Hematopoietic multipotent progenitor cell treated with erythropoietin and hydrocortisone succinate and interleukin-3 and kit ligand, for 17 days (in vitro differentiated cells): ENCODE measurements around the gene CMC4.

Source experiments
- DNase-seq: peaks from one replicate; pipeline ENCODE4 v3.0.0-alpha.2; 2015; ENCODE audit warnings: low spot score

The CMC4 gene

DNA sequence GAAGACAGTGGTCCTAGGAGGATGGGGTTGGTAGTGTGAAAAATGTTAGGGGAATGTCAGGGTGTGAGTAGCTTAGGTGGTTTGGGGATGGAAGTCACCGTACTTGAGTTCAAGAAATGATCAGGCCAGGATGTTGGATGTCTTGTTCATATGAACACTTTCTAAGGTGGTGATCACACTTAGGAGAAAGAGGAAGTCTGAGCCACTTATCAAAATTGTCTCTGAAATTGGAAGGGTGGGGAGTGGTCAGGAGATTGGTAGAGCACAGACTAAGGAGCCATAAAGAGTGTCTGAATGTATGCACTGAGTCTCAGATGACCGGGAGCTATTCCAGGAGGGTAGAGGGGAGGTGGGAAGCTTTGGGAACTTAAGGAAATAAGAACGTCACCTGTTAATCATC, 17.3 kb downstream of the CMC4 start:
- no peak for DNase-seq

DNA sequence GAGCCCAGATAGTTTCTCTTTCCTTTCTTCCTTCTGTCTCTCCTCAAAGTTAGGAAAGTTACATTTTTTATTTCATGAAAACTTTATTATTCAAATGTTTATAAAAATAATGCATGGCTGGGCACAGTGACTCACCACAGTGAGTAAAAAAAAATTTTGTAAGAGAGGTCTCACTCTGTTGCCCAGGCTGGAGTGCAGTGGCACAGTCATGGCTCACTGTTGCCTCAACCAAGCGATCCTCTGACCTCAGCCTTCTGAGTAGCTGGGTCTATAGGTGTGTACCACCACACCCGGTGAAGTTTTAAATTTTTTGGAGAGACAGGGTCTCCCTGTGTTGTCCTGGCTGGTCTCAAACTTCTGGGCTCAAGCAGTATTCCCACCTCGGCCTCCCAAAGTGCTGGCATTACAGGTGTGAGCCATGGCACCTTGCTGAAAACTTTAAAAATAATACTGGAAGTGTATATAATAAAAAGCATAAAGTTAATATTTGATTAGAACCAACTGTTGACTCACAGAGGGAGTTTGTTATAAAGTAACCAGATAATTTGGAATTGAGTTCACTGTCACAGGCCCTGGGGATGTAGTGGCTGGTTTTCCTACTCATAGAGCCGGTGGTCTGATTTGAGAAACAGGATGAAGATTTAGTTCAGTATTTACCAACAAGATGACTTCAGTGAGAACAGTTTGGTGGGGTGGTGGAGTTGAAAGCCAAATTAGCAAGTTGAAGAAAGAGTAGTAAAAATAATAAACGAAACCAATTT, 18.0 kb downstream of the CMC4 start:
- no peak for DNase-seq

DNA sequence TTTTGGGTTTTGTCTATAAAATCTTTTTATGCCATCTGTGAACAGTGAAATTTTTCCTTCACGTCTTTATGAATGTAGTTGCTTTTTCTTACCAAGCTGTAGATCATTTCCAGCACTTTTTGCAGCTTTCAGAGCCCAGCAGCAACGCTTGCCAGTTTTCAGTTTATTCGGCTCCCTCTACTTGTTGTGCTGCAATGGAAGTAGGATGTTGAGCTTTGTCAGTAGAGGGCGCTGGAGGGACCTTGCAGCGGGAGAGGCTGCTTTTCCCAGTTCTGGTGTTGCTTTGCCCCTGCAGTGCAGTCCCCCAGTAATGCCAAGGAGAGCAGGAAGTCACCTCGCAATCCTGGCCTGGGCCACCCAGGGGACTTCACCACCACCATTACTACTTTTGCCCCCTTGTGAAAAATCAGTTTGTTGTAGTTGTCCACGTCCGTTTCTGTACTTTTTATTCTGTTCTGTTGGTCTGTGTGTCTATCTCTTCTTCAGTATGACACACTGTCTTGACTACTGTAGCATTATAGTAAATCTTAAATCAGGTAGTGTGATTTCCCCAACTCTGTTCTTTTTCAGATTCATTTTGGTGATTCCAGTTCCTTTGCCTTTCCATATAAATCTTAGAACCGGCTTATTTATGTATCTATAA, 21.8 kb downstream of the CMC4 start:
- peak; percentile 68 for DNase-seq

DNA sequence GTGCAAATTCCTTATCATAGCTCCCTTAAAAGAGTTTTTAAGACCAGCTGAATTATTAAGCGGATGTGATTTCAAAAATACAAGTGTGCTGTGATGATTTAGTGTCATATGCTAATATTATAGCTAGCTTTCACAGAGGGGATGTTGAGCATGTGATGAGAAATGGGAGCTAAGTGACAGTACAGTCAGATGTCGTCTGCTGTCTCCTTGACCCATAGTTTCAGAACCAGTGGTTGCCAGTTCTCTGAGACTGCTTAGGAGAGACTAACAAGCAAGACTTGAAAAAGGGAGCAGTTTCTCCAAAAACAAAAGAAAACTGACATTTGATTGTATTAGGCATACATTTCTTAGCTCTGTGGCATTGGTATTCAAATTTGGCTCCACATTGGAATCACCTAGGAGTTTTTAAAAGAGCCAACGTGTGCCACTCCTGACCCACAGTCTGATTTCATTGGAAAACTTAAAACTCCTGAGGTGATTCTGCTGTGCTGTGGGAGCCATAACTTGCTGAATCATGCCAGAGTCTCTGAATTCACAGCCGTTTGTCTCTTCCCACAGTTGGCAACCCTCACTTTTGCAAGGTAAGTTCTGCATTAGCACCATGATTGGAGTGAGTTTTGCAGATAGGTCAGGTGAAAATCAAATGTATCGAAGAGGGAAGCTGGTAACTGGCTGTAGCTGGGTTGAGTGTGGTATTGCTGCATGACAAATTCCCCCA, 24.0 kb downstream of the CMC4 start:
- no peak for DNase-seq

DNA sequence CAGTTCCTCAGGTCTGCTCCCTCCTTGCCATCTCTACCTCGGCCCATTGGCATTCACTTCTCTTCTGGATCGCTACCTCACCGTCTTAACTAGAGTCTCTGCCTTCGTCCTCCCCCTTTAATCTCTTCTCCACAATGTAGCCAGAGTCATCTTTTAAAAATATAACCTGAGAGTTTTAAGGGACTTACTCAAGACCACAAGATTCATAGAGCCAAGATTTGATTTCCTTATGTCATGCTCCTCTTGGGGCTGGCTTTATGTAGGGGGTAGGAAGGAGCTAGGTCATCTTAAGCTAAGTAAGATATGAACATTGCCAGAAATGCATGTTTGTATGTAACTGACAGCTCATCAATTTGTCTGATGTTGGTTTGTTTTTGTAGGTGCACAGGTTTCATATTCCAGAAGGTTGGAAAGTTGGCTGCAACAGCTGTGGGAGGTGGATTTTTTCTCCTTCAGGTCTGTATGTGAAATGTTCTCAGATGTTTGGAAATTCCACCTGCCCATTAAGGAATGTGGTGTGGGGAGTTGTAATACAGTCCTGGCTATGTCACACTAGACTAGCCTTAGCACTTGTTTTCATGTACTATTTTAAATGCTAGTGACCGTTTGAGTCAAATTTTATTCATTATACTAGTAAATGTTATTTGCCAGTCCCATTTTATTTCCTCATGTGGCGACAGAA, 24.7 kb downstream of the CMC4 start:
- DNase-seq = no peak

DNA sequence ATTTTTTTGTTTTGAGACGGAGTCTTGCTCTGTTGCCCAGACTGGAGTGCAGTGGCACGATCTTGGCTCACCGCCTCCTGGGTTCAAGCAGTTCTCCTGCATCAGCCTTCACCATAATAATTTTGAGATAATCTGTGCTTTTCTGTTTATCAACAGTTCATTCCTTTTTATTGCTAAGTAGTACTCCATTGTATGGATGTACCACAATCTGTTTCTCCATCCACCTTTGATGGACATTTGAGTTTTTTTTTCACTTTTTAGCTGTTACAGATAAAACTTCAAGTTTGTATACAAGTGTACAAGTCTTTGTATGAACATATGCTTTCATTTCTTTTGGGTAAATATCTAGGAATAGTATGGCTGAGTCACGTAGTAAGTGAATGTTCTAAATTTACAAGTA, 35.2 kb downstream of the CMC4 start:
- DNase-seq = no peak

DNA sequence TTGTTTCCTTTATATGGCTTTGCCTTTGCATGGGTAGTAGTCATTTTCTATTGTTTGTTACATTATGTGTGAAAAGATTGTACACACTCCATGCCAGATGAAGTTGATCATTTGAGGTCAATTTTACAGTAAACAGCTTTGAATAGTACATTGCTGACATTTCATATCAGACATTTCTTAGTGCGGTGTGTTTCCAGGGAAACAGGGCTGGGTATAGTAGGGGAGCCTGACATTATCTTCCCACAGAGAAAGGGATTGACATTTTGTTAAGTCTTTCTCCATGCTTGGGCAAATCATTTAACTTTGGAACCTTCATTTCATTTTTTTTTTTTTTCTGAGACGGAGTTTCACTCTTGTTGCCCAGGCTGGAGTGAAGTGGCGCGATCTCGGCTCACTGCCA, 39.3 kb downstream of the CMC4 start:
- no peak for DNase-seq

DNA sequence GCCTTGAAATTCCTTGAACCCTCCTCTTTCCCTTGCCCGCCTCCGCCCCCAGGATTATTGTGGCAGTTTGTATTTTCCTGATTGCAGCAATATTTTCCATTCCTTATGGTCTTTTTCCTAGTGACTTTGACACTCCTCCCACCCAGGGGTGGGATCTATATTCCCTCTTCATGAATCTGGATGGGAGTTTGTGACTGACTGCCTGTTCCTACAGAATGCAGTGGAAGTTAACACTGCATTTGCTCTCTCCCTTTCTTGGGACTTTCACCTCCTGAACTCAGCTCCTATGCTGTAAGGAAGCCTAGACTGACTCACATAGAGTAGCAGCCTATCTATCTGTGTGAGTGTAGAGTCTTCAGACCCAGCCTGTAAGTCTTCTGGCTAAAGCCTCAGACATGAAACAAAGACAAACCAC, 42.1 kb downstream of the CMC4 start:
- DNase-seq = no peak

DNA sequence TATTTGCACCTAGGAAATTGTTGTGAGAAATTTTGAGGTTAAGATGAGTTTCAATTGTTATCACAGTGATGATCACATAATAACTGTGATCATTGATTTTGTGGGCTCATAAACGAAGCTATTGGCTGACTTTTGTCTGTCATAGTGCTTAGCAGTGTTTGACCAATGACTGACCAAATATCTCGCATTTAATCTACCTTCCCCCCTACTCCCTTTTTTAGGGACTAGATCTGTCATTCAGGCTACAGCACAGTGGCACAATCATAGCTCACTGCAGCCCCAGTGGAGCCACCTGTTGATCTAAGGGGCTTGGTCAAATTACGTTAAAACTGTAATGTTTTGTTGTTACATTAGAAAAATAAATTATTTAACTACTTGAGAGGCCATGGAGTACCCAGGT, 42.8 kb downstream of the CMC4 start:
- peak; percentile 6 for DNase-seq

DNA sequence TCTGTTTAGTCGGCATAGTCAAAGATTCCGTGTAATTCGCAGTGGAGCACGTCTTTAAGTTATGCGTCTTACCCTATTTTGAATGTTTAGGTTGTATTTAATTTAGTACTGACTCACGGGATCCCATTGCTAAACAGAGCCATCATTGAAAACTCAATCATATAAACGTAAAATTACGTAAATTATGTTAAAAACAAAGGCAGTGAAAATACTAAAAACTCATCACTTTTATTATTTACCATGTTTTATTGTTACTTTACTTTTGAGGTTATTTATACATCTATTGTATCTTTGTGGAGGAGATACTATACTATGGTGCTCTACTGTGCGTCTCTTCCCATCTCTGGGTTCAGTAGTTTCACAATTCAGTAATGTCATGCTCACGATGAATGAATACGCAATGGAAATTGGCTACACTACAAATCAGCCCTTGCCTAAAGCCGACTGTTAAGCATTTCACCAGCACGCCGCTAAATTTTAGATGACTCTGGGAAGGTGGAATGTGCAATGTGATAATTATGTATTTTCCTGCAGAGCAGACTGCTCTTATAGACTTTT, 43.3 kb downstream of the CMC4 start:
- DNase-seq = peak; percentile 56

DNA sequence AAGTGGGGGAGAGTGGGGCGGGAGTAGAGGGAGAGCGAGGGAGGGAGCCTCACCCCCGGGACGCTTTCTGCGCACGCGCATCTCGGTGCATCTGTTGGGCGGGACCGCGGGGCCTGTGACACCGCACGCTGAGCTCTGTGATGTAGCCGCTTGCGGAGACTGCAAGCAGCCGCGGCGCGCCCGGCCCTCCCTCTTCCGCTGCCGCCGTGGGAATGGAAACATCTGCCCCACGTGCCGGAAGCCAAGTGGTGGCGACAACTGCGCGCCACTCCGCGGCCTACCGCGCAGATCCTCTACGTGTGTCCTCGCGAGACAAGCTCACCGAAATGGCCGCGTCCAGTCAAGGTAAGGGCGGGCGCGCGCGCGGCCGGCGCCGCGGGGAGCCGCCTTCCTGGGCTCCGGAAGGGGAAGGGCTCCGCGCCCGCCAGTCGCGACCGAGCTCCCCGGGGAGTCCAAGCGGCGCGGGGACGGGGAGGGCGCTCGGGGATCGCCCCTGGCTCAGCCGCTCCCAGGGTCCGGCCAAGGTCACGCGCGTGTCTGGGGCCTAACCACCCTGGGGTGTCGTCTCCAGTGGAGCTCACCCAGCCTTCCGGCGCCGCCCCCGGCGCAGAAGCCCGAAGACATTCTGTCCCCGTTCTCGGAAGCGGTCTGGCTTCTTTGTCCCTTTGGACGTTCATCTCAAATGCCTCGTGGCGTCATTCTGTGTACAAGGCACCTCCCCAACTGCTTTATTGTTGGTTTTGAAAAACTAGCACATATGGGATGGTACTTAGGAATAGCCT, 44.0 kb downstream of the CMC4 start, which contains the start of gene FUNDC2:
Gene FUNDC2, plus strand, starts transcription at position 118 of the 782 bp plus-strand sequence. Its CDS starts 95 bp downstream, at position 213.
- DNase-seq = peak; percentile 95

DNA sequence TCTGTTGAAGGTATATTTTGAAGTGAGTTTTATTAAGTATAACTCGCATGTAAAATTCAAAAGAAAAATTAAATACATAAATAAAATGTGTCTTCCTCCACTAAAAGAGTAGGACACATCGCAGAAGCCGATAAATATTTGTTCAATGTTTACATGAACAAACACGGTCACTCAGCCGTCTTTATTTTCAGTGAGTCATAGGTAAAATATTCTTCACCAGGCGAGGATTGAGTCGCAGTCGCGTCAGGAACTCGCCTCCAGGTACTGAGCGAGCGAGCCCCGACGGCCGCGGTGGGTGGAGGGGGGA, 44.6 kb downstream of the CMC4 start:
- no peak for DNase-seq

DNA sequence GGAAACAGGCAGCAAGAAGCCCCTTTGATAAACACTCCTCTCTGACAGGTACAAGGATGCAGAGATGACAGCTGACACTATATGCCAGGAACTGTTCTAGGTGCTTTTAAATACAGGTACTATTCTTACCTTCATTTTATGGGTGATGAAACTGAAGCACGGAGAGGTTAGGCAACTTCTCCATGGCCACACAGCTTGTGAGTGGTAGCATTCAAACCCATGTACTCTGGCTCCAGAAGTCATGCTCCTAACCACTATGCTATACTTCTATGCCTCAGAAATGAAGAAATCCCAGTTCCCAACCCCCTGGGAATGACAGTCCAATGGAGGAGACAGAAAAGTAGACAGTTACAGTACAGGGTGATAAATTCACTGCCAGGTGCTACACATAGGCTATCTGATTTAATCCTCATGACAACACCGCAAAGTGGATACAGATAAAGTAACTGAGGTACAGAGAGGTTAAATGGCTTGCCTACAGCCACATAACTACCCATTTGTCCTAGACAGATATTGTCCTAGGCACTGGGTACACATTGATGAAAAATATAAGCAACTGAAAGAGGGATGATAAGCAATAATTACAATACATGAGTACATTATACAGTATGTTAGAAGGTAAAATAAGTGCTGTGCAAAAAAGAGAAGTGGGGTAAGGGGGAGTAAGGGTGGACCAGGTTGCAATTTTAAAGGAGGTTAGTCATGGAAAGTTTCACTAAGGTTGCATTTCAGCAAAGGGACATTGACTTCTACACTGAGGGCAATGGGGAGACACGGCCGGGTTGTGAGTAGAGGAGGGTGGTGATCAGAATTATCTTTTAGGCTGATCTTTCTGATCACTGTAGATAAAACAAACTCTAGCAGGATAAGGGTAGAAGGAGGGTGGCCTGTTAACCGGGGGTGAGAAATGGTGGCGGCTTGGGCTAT, 46.8 kb downstream of the CMC4 start:
- no peak for DNase-seq

DNA sequence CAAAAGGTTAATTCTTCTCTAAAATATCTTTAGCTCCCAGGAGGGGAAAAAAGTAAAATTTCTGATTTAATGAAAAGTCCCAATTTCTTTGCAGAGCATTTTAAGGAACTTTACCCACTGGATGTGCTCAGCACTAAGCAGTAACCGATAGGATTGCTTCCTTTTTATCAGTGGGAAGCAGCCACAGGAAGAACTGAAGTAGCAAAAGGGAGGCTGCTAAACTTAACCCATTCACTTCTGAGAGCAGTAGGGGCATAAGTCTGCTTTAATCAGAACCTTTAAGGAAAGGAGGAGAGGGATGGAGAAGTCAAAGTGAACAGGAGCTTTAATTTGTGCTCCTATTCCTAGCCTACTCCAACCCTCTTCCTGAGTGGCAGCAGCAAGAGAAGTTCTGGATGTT, 48.4 kb downstream of the CMC4 start, which contains the start of gene F8:
Gene F8, minus strand, starts transcription at position 139 of the 400 bp plus-strand sequence. CDS start 171 bp downstream, outside the sequence.
- DNase-seq = no peak

DNA sequence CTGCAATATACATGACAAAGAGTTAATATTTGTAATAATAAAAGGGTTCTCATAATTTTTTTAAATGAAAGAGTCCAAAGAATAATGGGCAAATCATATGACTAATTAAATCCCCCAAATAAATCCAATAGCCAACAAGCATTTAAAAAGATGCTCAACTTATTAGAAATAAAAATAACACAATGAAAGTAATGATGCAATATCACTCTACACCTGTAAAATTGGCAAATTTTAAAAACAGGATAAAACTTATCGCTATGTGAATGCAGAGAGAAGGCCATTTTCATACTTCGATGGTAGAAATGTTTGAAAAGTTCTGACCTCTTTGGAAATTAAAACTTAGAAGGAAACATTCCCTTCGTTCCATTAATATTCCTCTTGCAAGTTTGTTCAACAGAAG, 50.3 kb downstream of the CMC4 start:
- DNase-seq = no peak
